Fibroblast of skin of left biceps (primary cell): ENCODE data around the gene LIX1L.
A peak's percentile ranks its signal among the peaks of the same experiment; 100 is the strongest.

ENCODE experiments used
- DNase-seq, 2 experiments: peaks; one replicate each; pipeline ENCODE4 v3.0.0-alpha.2; 2013; ENCODE audit warnings: low read depth in 2 of 2

The LIX1L gene

DNA sequence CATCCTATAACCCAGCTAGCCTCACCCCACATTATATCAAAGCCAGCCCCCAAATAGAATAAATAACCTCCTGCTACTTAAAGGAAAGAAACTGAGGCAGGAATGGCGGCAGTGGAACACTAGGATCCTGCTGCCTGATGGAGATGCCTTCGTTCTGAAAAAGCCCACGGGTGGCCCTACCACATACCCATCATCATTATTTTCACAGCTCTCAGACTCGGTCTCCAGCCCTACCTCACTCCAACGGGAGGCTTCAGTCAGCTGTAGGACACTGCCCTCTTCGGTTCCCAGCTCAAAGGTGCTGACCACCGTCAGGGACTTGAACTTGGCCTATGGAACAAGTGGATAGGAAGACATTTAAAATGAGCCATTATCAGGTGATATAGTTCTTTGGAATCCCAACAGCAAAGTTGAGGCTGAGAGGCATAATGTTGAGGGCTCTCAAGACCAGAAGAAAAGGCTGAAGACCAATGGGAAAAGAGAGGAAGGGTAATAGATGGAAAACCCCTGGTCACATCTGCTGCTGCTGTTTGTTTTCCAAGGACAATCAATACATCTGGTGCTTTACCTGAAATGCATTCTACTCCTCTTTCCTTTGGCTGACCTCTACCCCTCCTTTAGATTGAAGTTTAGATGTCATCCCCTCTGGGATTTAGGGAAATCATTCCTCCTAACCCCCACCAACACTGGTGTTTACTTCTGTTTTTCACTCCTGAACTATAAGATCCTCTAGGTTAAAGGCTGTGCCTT is 64.3 kb downstream of the LIX1L start:
- DNase-seq: no peak

GRCh38 chr1:145892486-145893087 is 65.2 kb downstream of the LIX1L start:
- DNase-seq: no peak

- DNase-seq: peak; percentile 98
Measured at GRCh38 chr1:145891587-145892485, 66.0 kb downstream of the LIX1L start.

GRCh38 chr1:145891143-145891542 is 66.7 kb downstream of the LIX1L start:
- DNase-seq: no peak

- no peak for DNase-seq
Measured at GRCh38 chr1:145889722-145890121, 68.1 kb downstream of the LIX1L start.

DNA sequence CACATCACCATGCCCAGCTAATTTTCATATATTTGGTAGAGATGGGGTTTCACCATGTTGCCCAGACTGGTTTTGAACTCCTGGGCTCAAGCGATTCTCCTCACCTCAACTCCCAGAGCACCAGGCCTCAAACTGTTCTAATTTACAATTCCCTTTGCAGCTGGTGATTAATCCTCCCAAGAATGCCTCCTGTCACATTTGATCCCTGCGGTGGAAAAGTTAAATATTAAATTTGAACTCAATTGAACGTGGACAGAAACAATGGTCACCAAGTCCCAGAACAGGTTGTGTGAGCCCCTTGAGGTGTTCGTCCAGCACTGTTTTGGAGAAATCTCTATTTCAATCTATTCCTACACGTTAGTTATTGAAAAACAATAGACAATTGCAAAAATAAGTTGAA is 70.2 kb downstream of the LIX1L start:
- DNase-seq: no peak

DNA sequence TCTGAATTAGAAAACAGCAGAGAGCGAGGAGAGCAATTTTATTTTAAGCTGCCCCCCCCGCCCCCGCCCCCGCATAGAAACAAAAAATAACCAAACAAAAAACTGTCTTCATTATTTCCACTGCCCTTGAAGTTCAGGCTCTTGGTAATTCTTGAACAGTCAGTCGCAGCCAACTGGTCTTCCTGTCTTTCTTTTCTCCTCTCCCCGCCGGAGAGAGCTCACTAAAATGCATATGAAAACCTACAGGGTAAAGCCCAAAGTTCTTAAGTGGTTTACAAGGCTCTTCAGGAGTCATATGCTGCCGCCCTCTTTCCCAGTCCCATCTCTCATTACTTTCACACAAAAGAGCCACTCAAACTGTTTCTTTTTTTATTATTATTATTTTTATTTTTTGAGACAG is 71.0 kb downstream of the LIX1L start:
- no peak for DNase-seq

GRCh38 chr1:145886390-145886789 is 71.4 kb downstream of the LIX1L start:
- no peak for DNase-seq

GRCh38 chr1:145885738-145886287 is 72.0 kb downstream of the LIX1L start, which contains the start of gene ANKRD35:
ANKRD35 (minus strand) TSS chr1:145885866; CDS start chr1:145885758, 108 bp downstream.
- no peak for DNase-seq

GRCh38 chr1:145884675-145885074 is 73.1 kb downstream of the LIX1L start:
- no peak for DNase-seq
